WTC11 (cell line): ENCODE results near the gene PRUNE2.

ENCODE experiments used
- ARID4B ChIP-seq: sonication (generic); formaldehyde crosslinking; IDR thresholded peaks from 2 replicates; pipeline ENCODE4 v1.8.0; 2023; ENCODE audit warnings: missing genetic modification reagents, mild to moderate bottlenecking, borderline replicate concordance
- ATF3 ChIP-seq: sonication (generic); formaldehyde crosslinking; conservative IDR thresholded peaks from 2 replicates; pipeline ENCODE4 v1.8.1; 2022; ENCODE audit warnings: mild to moderate bottlenecking, missing genetic modification reagents
- CTCF ChIP-seq: fragments of 200-600 bp; IDR thresholded peaks from 2 replicates; pipeline ENCODE4 v1.8.0; 2022; ENCODE audit warnings: antibody characterized with exemption
- E2F5 ChIP-seq: sonication (generic); formaldehyde crosslinking; IDR thresholded peaks from 2 replicates; pipeline ENCODE4 v1.8.1; 2022; ENCODE audit warnings: mild to moderate bottlenecking, moderate library complexity, missing genetic modification reagents
- ESRRA ChIP-seq: sonication (generic); formaldehyde crosslinking; IDR thresholded peaks from 2 replicates; pipeline ENCODE4 v1.8.1; 2022; ENCODE audit warnings: mild to moderate bottlenecking, missing genetic modification reagents, borderline replicate concordance
- IRF1 ChIP-seq: sonication (generic); formaldehyde crosslinking; IDR thresholded peaks from 2 replicates; pipeline ENCODE4 v1.8.0; 2023; ENCODE audit warnings: missing genetic modification reagents
- MAX ChIP-seq: sonication (generic); formaldehyde crosslinking; IDR thresholded peaks from 2 replicates; pipeline ENCODE4 v1.8.0; 2022; ENCODE audit warnings: mild to moderate bottlenecking, missing genetic modification reagents
- TEAD4 ChIP-seq: sonication (generic); formaldehyde crosslinking; IDR thresholded peaks from 2 replicates; pipeline ENCODE4 v1.8.0; 2022; ENCODE audit warnings: mild to moderate bottlenecking, missing genetic modification reagents
- ZNF121 ChIP-seq: sonication (generic); formaldehyde crosslinking; IDR thresholded peaks from 2 replicates; pipeline ENCODE4 v1.8.0; 2023; ENCODE audit warnings: missing genetic modification reagents
- ZNF317 ChIP-seq: sonication (generic); formaldehyde crosslinking; IDR thresholded peaks from 2 replicates; pipeline ENCODE4 v1.8.1; 2023; ENCODE audit warnings: low read depth, mild to moderate bottlenecking, moderate library complexity, missing genetic modification reagents, borderline replicate concordance

GRCh38 chr9:76713381-76713780 is 192.5 kb downstream of the PRUNE2 start:
- TF ChIP-seq CTCF (no peak), MAX (CRISPR knock-in tag) (no peak), ZNF121 (no peak), ESRRA (no peak), ATF3 (no peak), E2F5 (CRISPR knock-in tag) (no peak), TEAD4 (no peak), IRF1 (no peak), ARID4B (CRISPR knock-in tag) (no peak), ZNF317 (CRISPR knock-in tag) (no peak)
